ENCODE measurements around the gene TAF11L4. TPM values are rescaled to one million over a fixed set of nuclear protein-coding genes. Genes with fewer than 3 reads are reported as not detected.
"Not testable (repeated sequence)": the region's sequence is repeated elsewhere in the genome, so short reads cannot be mapped to it uniquely, and the experiment has no call there.

The TAF11L4 gene
- total RNA-seq, 1 donor from 2014 or later: not detected

DNA sequence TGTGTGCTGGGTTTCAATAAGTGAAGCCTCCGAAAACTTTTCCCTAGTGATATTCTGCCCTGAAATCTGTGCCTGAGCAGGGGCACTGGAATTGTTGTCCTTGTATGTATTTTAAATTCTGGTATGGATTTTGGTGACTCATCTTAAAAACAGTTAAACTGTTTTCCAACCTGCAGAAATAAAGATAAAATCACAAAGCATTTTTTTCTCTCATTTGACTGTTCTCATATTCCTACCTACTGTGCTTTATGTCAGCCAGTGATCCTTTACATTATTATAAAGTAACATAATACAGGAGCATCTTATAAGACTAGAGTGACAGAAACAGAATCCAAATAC, 34.5 kb upstream of the TAF11L4 start:
- H3K36me3 Mint-ChIP-seq (ENCODE audit: low read depth): no peaks in the 10 kb centered on the region
- TF ChIP-seq, protein P1, sequence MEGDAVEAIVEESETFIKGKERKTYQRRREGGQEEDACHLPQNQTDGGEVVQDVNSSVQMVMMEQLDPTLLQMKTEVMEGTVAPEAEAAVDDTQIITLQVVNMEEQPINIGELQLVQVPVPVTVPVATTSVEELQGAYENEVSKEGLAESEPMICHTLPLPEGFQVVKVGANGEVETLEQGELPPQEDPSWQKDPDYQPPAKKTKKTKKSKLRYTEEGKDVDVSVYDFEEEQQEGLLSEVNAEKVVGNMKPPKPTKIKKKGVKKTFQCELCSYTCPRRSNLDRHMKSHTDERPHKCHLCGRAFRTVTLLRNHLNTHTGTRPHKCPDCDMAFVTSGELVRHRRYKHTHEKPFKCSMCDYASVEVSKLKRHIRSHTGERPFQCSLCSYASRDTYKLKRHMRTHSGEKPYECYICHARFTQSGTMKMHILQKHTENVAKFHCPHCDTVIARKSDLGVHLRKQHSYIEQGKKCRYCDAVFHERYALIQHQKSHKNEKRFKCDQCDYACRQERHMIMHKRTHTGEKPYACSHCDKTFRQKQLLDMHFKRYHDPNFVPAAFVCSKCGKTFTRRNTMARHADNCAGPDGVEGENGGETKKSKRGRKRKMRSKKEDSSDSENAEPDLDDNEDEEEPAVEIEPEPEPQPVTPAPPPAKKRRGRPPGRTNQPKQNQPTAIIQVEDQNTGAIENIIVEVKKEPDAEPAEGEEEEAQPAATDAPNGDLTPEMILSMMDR (IDR thresholded peaks at IDR 0.05): no peak
- no peak for DNase-seq (ENCODE audit: low spot score)
- no peaks in the 10 kb centered on the region for H3K9me3 Mint-ChIP-seq (ENCODE audit: low read depth)
- no peaks in the 10 kb centered on the region for H3K27me3 Mint-ChIP-seq (ENCODE audit: low read depth)
- H3K27ac Mint-ChIP-seq (ENCODE audit: unreplicated experiment): no peak overlapping the region
- H3K4me1 Mint-ChIP-seq (ENCODE audit: low read depth): peaks cover 10% of the 10 kb centered on the region
- H3K4me3 Mint-ChIP-seq (ENCODE audit: unreplicated experiment): no peak overlapping the region

DNA sequence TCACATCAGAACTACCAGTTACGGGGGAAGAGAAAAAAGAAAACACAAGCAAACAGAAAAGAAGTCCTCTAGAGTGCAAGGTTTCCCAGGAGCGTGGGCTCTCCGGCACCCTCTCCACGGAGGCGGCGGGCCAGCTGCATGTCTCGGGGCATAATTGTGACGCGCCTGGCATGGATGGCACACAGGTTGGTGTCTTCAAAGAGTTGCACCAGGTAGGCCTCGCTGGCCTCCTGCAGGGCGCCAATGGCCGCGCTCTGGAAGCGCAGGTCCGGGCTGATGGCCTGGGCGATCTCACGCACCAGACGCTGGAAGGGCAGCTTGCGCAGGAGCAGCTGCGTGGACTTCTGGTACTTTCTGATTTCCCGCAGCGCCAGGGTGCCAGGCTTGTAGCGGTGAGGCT, 30.3 kb upstream of the TAF11L4 start:
- H3K36me3 Mint-ChIP-seq (ENCODE audit: low read depth); H3K9me3 Mint-ChIP-seq (ENCODE audit: low read depth); DNase-seq (ENCODE audit: low spot score); H3K27ac Mint-ChIP-seq (ENCODE audit: unreplicated experiment); H3K4me3 Mint-ChIP-seq (ENCODE audit: unreplicated experiment); H3K27me3 Mint-ChIP-seq (ENCODE audit: low read depth): not testable (repeated sequence)
- peaks cover 10% of the 10 kb centered on the region for H3K4me1 Mint-ChIP-seq (ENCODE audit: low read depth)

DNA sequence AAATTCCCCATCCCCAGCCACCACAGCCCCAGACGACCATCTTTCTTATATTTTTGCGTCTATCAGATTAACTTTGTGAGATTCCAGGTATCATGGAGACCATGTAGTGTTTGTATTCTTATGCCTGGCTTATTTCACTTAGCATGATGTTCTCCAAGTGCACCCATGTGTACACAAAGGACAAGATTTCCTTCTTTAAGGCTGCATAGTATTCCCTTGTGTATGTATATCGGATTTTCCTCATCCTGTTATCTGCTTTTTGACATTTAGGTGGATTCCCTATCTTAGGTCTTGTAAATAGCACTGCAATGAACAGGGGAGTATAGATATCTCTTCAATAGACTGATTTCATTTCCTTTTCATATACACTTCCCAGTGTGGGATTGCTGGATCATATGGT, 28.8 kb upstream of the TAF11L4 start:
- Mint-ChIP-seq H3K27me3 (ENCODE audit: low read depth) (no peaks in the 10 kb centered on the region), H3K36me3 (ENCODE audit: low read depth) (no peaks in the 10 kb centered on the region), H3K4me1 (ENCODE audit: low read depth) (peaks cover 6% of the 10 kb centered on the region), H3K4me3 (ENCODE audit: unreplicated experiment) (no peak overlapping the region), H3K27ac (ENCODE audit: unreplicated experiment) (no peak overlapping the region), H3K9me3 (ENCODE audit: low read depth) (peaks cover 6% of the 10 kb centered on the region)
- no peak for DNase-seq (ENCODE audit: low spot score)
- TF ChIP-seq, protein P1 (IDR thresholded peaks at IDR 0.05): no peak

DNA sequence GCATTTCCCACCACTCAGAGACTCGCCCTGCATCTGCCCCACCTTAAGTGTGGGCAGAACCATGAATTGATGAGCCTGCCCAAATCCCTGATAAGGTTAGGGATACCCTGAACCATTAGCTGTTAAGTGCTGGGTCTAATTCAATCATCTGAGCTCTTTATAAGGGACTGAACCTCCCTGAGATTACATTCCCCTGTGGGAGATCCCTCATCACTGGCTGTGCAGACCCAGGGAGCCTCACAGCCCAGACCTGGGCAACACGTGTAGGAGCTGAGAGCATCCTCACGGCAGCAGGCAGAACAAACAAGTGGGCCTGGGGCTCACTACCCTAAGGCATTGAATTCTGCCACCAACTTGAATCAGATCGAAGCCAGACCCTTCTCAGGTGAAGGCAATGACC, 24.2 kb upstream of the TAF11L4 start:
- no peak for DNase-seq (ENCODE audit: low spot score)
- TF ChIP-seq, protein P1 (IDR thresholded peaks at IDR 0.05): no peak
- Mint-ChIP-seq H3K36me3 (ENCODE audit: low read depth) (peaks cover 2% of the 10 kb centered on the region), H3K27me3 (ENCODE audit: low read depth) (no peaks in the 10 kb centered on the region), H3K27ac (ENCODE audit: unreplicated experiment) (no peak overlapping the region), H3K4me1 (ENCODE audit: low read depth) (no peaks in the 10 kb centered on the region), H3K4me3 (ENCODE audit: unreplicated experiment) (no peak overlapping the region), H3K9me3 (ENCODE audit: low read depth) (peaks cover 12% of the 10 kb centered on the region)

DNA sequence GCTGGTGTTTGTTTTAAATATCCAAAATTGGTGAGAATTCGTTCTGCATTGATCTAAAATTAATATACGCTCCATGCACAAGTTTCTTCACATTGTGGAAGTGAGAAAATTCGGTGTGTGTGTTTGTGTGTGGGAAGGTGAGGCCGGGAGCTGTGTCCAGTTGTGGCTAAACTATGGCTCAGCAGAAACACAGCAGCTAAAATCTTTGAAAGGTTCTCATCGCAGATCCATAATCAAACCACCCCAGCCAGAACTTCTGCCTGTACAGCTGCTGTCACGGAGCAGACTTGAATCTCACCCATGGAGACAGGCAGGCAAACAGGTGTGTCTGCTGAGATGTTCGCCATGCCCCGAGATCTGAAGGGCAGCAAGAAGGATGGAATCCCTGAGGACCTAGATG, 23.7 kb upstream of the TAF11L4 start, which contains the start of gene TAF11L2:
Gene TAF11L2, plus strand, starts transcription at position 301 of the 400 bp plus-strand sequence.
- not testable (repeated sequence) for H3K9me3 Mint-ChIP-seq (ENCODE audit: low read depth); H3K36me3 Mint-ChIP-seq (ENCODE audit: low read depth); DNase-seq (ENCODE audit: low spot score); H3K4me3 Mint-ChIP-seq (ENCODE audit: unreplicated experiment); H3K27me3 Mint-ChIP-seq (ENCODE audit: low read depth); H3K4me1 Mint-ChIP-seq (ENCODE audit: low read depth); H3K27ac Mint-ChIP-seq (ENCODE audit: unreplicated experiment)

DNA sequence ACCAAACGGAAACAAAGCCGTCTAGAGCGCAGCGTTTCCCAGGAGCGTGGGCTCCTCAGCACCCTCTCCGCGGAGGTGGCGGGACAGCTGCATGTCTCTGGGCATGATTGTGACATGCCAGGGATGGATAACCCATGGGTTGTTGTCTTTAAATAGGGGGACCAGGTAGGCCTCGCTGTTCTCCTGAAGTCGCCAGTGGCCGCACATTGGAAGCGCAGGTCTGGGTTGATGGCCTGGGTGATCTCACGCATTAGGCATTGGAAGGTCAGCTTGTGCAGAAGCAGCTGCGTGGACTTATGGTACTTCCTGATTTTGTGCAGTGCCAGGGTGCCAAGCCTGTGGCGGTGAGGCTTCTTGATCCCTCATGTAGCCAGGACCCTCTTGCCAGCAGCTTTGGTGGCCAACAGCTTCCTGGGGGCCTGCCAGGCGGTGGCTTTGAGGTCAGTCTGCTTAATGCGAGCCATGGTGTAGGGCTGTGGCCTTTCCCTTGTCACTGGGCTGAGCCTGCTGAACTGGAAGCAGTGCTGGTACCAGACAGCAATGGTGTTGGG, 9.8 kb upstream of the TAF11L4 start:
- Mint-ChIP-seq H3K36me3 (ENCODE audit: low read depth) (no peaks in the 10 kb centered on the region), H3K27ac (ENCODE audit: unreplicated experiment) (no peak overlapping the region), H3K4me1 (ENCODE audit: low read depth) (peaks cover 5% of the 10 kb centered on the region)

DNA sequence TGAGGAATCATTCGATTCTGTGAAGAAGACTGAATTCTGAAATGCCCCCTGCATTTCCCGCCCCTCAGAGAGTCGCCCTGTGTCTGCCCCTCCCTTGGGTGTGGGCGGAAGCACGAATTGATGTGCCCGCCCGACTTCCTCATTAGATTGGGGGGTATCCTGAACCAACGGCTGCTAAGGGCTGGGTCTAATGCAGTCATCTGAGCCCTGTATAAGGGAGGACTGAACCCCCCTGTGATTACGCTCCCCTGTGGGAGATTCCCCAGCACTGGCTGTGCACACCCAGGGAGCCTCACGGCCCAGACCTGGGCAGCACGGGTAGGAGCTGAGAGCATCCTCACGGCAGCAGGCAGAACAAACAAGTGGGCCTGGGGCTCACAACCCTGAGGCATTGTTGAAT, 4.1 kb upstream of the TAF11L4 start:
- not testable (repeated sequence) for H3K27me3 Mint-ChIP-seq (ENCODE audit: low read depth); H3K4me1 Mint-ChIP-seq (ENCODE audit: low read depth); H3K9me3 Mint-ChIP-seq (ENCODE audit: low read depth); H3K36me3 Mint-ChIP-seq (ENCODE audit: low read depth); H3K4me3 Mint-ChIP-seq (ENCODE audit: unreplicated experiment); H3K27ac Mint-ChIP-seq (ENCODE audit: unreplicated experiment)
- DNase-seq (ENCODE audit: low spot score): peak; percentile 80

More for the DNA sequence above, 9.8 kb upstream of the TAF11L4 start:
- no peaks in the 10 kb centered on the region for H3K27me3 Mint-ChIP-seq (ENCODE audit: low read depth)
- H3K9me3 Mint-ChIP-seq (ENCODE audit: low read depth): no peaks in the 10 kb centered on the region
- TF ChIP-seq, protein P1 (IDR thresholded peaks at IDR 0.05): no peak
- H3K4me3 Mint-ChIP-seq (ENCODE audit: unreplicated experiment): no peak overlapping the region
- DNase-seq (ENCODE audit: low spot score): no peak

DNA sequence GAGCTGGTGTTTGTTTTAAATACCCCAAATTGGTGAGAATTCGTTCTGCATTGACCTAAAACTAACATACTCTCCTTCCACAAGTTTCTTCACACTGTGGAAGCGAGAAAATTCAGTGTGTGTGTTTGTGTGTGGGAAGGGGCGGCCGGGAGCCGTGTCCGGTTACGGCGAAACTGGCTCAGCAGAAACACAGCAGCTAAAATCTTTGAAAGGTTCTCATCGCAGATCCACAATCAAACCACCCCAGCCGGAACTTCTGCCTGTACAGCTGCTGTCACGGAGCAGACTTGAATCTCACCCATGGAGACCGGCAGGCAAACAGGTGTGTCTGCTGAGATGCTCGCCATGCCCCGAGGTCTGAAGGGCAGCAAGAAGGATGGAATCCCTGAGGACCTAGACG, 3.5 kb upstream of the TAF11L4 start, which contains the start of gene TAF11L3:
Gene TAF11L3, plus strand, starts transcription at position 301 of the 400 bp plus-strand sequence.
- not testable (repeated sequence) for H3K9me3 Mint-ChIP-seq (ENCODE audit: low read depth); H3K4me3 Mint-ChIP-seq (ENCODE audit: unreplicated experiment); H3K27me3 Mint-ChIP-seq (ENCODE audit: low read depth); H3K4me1 Mint-ChIP-seq (ENCODE audit: low read depth); H3K27ac Mint-ChIP-seq (ENCODE audit: unreplicated experiment); DNase-seq (ENCODE audit: low spot score); H3K36me3 Mint-ChIP-seq (ENCODE audit: low read depth)

DNA sequence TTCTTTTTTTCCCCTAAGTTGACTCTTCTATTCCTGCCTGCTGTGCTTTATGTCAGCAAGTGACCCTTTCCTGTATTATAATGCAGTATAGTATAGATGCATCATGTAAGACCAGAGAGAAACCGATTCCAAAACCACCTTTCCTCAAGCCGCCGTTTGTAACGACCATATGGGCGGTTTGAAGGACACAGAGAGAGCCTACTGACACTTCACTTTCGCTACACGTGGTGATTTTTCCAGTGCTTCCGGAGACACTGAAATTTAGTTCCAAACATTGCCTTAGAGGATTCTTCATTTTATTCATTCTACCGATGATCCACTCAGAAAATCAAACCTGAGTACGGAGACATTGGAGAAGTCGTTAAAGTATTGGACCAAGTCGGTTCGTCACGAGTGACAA, 2.1 kb upstream of the TAF11L4 start:
- H3K4me1 Mint-ChIP-seq (ENCODE audit: low read depth): not testable (repeated sequence)

More for the DNA sequence above, 2.1 kb upstream of the TAF11L4 start:
- not testable (repeated sequence) for H3K36me3 Mint-ChIP-seq (ENCODE audit: low read depth); H3K27ac Mint-ChIP-seq (ENCODE audit: unreplicated experiment); DNase-seq (ENCODE audit: low spot score); H3K4me3 Mint-ChIP-seq (ENCODE audit: unreplicated experiment); H3K27me3 Mint-ChIP-seq (ENCODE audit: low read depth); H3K9me3 Mint-ChIP-seq (ENCODE audit: low read depth)

All from chondrocyte (in vitro differentiated cells).